OCI-LY7 (cell line): ENCODE results near the gene MLPH. TPM values are rescaled to one million over a fixed set of nuclear protein-coding genes. Genes with fewer than 3 reads are reported as not detected.

Experiments
- BruUV-seq: library from RNA; stranded (reverse); fragments of 400-500 nt; replicated peaks from 2 replicates; lab custom pipeline; 2021; lab: Mats Ljungman, UMichigan
- CTCF ChIA-PET: fragments of 300-600 bp; sonication (Branson Sonifier 250); formaldehyde crosslinking; loops from one replicate; lab custom pipeline; 2022; ENCODE audit warnings: antibody characterized with exemption; ENCODE audit not compliant: unreplicated experiment; lab: Charles Lee
- POLR2A ChIA-PET: fragments of 300-600 bp; sonication (Branson Sonifier 250); formaldehyde crosslinking; loops from one replicate; lab custom pipeline; 2022; ENCODE audit warnings: antibody characterized with exemption; lab: Charles Lee
- DNase-seq: peaks from one replicate; pipeline ENCODE4 v3.0.0-alpha.2; 2015; ENCODE audit warnings: low spot score
- H2AFZ ChIP-seq: fragments of 200-600 bp; sonication (generic), shearing (Covaris generic); 2 replicates; pipeline ENCODE4 v1.6.1; 2014; ENCODE audit warnings: mild to moderate bottlenecking, antibody characterized with exemption, low read length, moderate library complexity
- H3K27ac ChIP-seq: fragments of 200-600 bp; sonication (generic); 2 replicates; pipeline ENCODE4 v1.5.1; 2014; ENCODE audit warnings: mixed run types, low read depth, mild to moderate bottlenecking, moderate library complexity, low read length, inconsistent platforms; ENCODE audit not compliant: poor library complexity, severe bottlenecking
- H3K36me3 ChIP-seq: fragments of 200-600 bp; sonication (generic); 2 replicates; pipeline ENCODE4 v1.6.1; 2014; ENCODE audit warnings: mild to moderate bottlenecking, antibody characterized with exemption, low read length, moderate library complexity, mixed read lengths; ENCODE audit not compliant: insufficient read depth
- H3K4me1 ChIP-seq: fragments of 200-600 bp; sonication (generic); 2 replicates; pipeline ENCODE4 v1.5.1; 2014; ENCODE audit warnings: mild to moderate bottlenecking, low read length; ENCODE audit not compliant: insufficient read depth, poor library complexity, severe bottlenecking
- H3K4me2 ChIP-seq: fragments of 200-600 bp; sonication (generic); 2 replicates; pipeline ENCODE4 v1.6.1; 2014; ENCODE audit warnings: mild to moderate bottlenecking, low read length
- H3K4me3 ChIP-seq: fragments of 200-600 bp; sonication (generic); 2 replicates; pipeline ENCODE4 v1.5.1; 2014; ENCODE audit warnings: mild to moderate bottlenecking, low read depth, low read length; ENCODE audit not compliant: poor library complexity, severe bottlenecking
- H3K79me2 ChIP-seq: fragments of 200-600 bp; sonication (generic); 2 replicates; pipeline ENCODE4 v1.6.1; 2016; ENCODE audit warnings: low read depth, mild to moderate bottlenecking, low read length, moderate library complexity, mixed read lengths; ENCODE audit not compliant: insufficient read depth
- H3K9me2 ChIP-seq: fragments of 200-600 bp; sonication (generic); 2 replicates; pipeline ENCODE4 v1.6.1; 2016; ENCODE audit warnings: mild to moderate bottlenecking, low read length, mixed read lengths; ENCODE audit not compliant: insufficient read depth
- H3K9me3 ChIP-seq: fragments of 200-600 bp; sonication (generic); 2 replicates; pipeline ENCODE4 v1.6.1; 2014; ENCODE audit warnings: mild to moderate bottlenecking, mixed run types, low read length, mixed read lengths
- H4K20me1 ChIP-seq: fragments of 200-600 bp; sonication (generic); 2 replicates; pipeline ENCODE4 v1.6.1; 2014; ENCODE audit warnings: mild to moderate bottlenecking, antibody characterized with exemption, low read length, moderate library complexity, mixed read lengths; ENCODE audit not compliant: insufficient read depth
- EZH2phosphoT487 ChIP-seq: fragments of 200-600 bp; sonication (generic); IDR thresholded peaks from 2 replicates; pipeline ENCODE4 v1.6.1; 2018; ENCODE audit warnings: low read depth, borderline replicate concordance, mild to moderate bottlenecking, mixed run types, antibody characterized with exemption, low read length, moderate library complexity, mixed read lengths
- intact Hi-C: fragments of 100-400 bp; cut with micrococcal nuclease; formaldehyde crosslinking; loops from one replicate; pipeline ENCODE4 v1.10.0; 2022; ENCODE audit not compliant: unreplicated experiment
- total RNA-seq, 2 experiments: library from RNA; depleted of rRNA in 1 of 2; stranded (reverse); fragments of >200 nt in 1 of 2; shearing (Covaris generic) in 1 of 2; gene quantifications; 2 replicates each; pipeline ENCODE4 v1.2.3, GENCODE V29; 2014 to 2022
- TF ChIP-seq, protein P1 (sequence below): fragments of 200-600 bp; sonication (generic); conservative IDR thresholded peaks from 2 replicates; pipeline ENCODE4 v1.5.1; 2014; ENCODE audit warnings: mild to moderate bottlenecking, antibody characterized with exemption, low read length, moderate library complexity, mixed read lengths

Gene MLPH
- total RNA-seq, 2 experiments from 2014 or later: not detected

- intact Hi-C loops: no loop called here
- TF ChIP-seq, protein P1, sequence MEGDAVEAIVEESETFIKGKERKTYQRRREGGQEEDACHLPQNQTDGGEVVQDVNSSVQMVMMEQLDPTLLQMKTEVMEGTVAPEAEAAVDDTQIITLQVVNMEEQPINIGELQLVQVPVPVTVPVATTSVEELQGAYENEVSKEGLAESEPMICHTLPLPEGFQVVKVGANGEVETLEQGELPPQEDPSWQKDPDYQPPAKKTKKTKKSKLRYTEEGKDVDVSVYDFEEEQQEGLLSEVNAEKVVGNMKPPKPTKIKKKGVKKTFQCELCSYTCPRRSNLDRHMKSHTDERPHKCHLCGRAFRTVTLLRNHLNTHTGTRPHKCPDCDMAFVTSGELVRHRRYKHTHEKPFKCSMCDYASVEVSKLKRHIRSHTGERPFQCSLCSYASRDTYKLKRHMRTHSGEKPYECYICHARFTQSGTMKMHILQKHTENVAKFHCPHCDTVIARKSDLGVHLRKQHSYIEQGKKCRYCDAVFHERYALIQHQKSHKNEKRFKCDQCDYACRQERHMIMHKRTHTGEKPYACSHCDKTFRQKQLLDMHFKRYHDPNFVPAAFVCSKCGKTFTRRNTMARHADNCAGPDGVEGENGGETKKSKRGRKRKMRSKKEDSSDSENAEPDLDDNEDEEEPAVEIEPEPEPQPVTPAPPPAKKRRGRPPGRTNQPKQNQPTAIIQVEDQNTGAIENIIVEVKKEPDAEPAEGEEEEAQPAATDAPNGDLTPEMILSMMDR: no peak
- TF ChIP-seq EZH2phosphoT487: no peak
- H3K9me2 ChIP-seq: no peaks in the 10 kb centered on the region
- CTCF ChIA-PET: no interaction called here
- H3K4me3 ChIP-seq: no peak overlapping the region
- H3K9me3 ChIP-seq: no peaks in the 10 kb centered on the region
- H2AFZ ChIP-seq: no peak overlapping the region
- DNase-seq: no peak
- H4K20me1 ChIP-seq: no peaks in the 10 kb centered on the region
- H3K27ac ChIP-seq: no peak overlapping the region
- no peak overlapping the region for H3K4me2 ChIP-seq
- H3K4me1 ChIP-seq: peaks cover 15% of the 10 kb centered on the region
- POLR2A ChIA-PET: interaction anchor here (0.5 kb wide), 1 partner anchor 434 kb away, joined by 3 read pairs; the partner anchor contains the start of gene COPS8
- H3K36me3 ChIP-seq: no peaks in the 10 kb centered on the region
- BruUV-seq: no TSS peak
- no peaks in the 10 kb centered on the region for H3K79me2 ChIP-seq
These were observed 32.6 kb downstream of the MLPH start for GRCh38 chr2:237519506-237520245.

- no peaks in the 10 kb centered on the region for H3K36me3 ChIP-seq
- no peak for DNase-seq
- H3K79me2 ChIP-seq: no peaks in the 10 kb centered on the region
- intact Hi-C loops: no loop called here
- no peak overlapping the region for H3K4me2 ChIP-seq
- H3K27ac ChIP-seq: no peak overlapping the region
- ChIA-PET CTCF (no interaction called here), POLR2A (no interaction called here)
- no peaks in the 10 kb centered on the region for H3K9me3 ChIP-seq
- no peak overlapping the region for H2AFZ ChIP-seq
- no peaks in the 10 kb centered on the region for H3K9me2 ChIP-seq
- no peaks in the 10 kb centered on the region for H4K20me1 ChIP-seq
- TF ChIP-seq EZH2phosphoT487: no peak
- TF ChIP-seq, protein P1: no peak
- no TSS peak for BruUV-seq
- no peak overlapping the region for H3K4me3 ChIP-seq
- H3K4me1 ChIP-seq: peaks cover 9% of the 10 kb centered on the region
These were observed 33.2 kb downstream of the MLPH start for GRCh38 chr2:237520290-237520689.

- BruUV-seq: no TSS peak
- H3K9me2 ChIP-seq: no peaks in the 10 kb centered on the region
- CTCF ChIA-PET: no interaction called here
- H4K20me1 ChIP-seq: no peaks in the 10 kb centered on the region
- no peaks in the 10 kb centered on the region for H3K36me3 ChIP-seq
- H3K9me3 ChIP-seq: no peaks in the 10 kb centered on the region
- H3K4me1 ChIP-seq: peaks cover 11% of the 10 kb centered on the region
- no peak overlapping the region for H3K4me2 ChIP-seq
- intact Hi-C loops: no loop called here
- no peak overlapping the region for H2AFZ ChIP-seq
- POLR2A ChIA-PET: interaction anchor here (0.6 kb wide), 1 partner anchor 12 kb away, joined by 3 read pairs; no protein-coding TSS in a partner anchor
- DNase-seq: no peak
- H3K27ac ChIP-seq: no peak overlapping the region
- no peaks in the 10 kb centered on the region for H3K79me2 ChIP-seq
- no peak overlapping the region for H3K4me3 ChIP-seq
- TF ChIP-seq, protein P1: no peak
- no peak for TF ChIP-seq EZH2phosphoT487
These were observed 37.6 kb downstream of the MLPH start for GRCh38 chr2:237524631-237525030.
